GM10266 (cell line): ENCODE data around the gene USP24.

Source experiments
- DNase-seq: peaks from one replicate; pipeline ENCODE4 v3.0.0; 2012; ENCODE audit errors: extremely low spot score
- CTCF ChIP-seq: IDR thresholded peaks from 2 replicates; pipeline ENCODE4 v1.5.1; 2012; ENCODE audit warnings: mild to moderate bottlenecking, low read depth; ENCODE audit not compliant: control insufficient read depth, insufficient read depth; ENCODE audit errors: missing control alignments

Gene USP24

DNA sequence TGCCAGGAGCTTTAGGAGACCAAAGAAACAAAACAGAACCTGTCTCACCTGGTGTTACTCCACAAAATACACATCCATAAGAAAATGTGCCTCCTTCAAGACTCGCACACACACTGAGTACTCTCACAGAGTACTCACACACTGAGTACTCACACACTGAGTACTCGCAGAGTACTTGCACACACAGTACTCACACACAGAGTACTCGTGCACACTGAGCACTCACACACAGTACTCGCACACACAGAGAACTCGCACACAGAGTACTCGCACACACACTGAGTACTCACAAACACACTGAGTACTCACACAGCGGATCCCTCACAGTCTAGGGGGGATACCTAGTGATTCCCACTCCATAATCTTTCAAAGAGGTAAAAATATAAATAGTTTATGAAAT is 135.5 kb downstream of the USP24 start:
- no peak for DNase-seq
- no peak for TF ChIP-seq CTCF

DNA sequence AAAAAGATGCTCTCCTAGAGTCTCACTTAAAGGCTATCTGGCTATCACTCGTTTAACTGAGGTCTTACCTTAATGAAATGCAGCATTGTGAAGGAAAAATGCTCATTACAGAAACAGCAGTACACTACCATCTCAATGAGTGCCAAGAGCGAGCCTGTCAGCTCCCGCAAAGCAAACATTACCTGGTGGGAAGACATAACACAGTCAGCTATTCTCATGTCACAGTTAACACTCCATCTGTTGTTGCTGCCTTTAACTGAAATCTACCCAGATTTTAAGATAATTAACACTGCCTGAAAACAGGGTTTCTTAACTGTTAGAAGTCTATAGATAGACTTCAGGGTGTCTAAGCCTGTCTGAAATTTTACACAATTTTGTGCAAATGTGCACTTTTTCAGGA is 136.7 kb downstream of the USP24 start:
- no peak for TF ChIP-seq CTCF
- no peak for DNase-seq

GRCh38 chr1:55076356-55076755 is 138.8 kb downstream of the USP24 start:
- DNase-seq = no peak
- TF ChIP-seq CTCF = no peak

DNA sequence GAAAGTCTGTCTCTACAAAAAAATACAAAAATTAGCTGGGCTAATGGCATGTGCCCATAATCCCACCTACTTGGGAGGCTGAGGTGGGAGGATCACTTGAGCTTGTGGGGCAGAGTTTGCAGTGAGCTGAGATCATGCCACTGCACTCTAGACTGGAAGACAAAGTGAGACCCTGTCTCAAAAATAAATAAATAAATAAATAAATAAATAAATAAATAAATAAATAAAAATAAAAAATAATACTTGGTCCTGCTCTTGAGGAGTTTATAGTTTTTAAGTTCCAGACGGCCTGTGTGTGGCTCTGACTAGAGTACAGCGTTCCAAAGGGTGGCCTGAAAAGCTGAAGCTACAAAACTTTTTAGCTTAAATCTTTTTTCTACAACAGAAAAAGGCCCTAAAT is 140.7 kb downstream of the USP24 start:
- no peak for DNase-seq
- no peak for TF ChIP-seq CTCF

GRCh38 chr1:55073187-55073916 is 141.8 kb downstream of the USP24 start:
- no peak for DNase-seq

DNA sequence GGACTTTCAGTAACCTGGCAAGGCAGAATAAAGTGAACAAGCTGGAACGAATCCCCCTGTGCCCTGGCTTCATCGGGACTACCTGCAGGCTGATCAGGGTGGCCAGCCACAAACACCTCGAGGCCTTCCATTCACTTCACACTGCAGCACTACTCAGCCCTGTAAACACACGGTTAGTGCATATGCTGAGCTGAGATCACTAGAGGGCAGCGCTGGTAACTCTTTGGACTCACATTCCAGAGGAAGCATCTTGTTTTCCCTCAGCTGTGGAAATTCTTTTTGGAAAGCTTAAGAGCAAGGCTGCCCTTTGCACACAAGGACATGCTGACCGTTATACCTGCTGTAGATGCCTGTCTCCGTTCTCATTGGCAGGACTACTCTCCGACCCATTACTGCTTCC is 143.7 kb downstream of the USP24 start:
- DNase-seq = no peak
- TF ChIP-seq CTCF = peak; percentile 51

More at GRCh38 chr1:55073187-55073916, 141.8 kb downstream of the USP24 start:
- TF ChIP-seq CTCF = no peak

DNA sequence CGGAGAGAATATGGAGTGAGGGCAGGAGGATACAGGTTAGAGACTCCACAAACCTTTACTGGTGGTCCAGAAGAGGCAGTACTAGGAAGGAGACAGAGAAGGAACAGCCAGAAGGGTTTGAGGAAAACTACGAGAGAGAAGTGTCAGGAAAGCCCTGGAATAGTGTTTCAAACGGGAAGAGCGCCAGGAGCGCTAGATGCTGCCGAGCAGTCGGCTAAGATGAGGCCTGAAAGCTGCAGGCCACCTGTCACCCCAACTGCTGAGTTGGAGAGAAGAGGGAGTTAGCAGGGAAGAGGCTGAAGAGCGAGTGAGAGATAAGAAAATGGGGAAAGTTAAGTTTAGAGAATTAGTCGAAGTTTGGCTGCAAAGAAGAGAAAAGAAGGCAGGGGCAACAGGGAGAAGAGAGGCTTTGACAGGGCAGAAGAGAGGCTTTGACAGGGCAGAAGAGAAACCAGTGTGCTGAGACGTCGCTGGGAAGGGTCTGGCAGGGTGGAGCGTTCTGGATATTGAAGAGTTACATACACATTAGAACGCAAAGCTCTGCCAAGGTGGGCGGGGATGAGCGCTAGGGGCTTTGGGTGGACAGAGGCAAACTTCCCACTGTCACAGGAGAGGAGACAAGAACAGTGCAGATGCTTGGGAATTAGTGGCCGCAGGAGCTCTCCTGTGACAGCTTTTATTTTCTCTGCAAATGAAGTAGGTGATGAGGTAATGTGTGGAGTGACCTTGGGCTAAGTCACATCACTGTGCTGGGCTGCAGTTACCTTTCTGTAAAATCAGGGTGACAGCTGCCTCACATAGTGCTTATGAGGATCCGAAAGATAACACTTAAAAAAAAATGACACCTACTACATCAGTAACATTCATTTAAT is 144.6 kb downstream of the USP24 start:
- no peak for TF ChIP-seq CTCF
- DNase-seq = no peak
